Central memory CD8-positive, alpha-beta T cell (primary cell): Measurements from ENCODE around the gene GJD2.
A peak's percentile ranks its signal among the peaks of the same experiment; 100 is the strongest.

Experiments
- ATAC-seq: fragments of 150-1000 bp; cut with Tn5 transposase; replicated peaks from 2 replicates; pipeline ENCODE4 v1.10.0; 2022; ENCODE audit warnings: mild to moderate bottlenecking, moderate FRiP score, moderate number of reproducible peaks; ENCODE audit not compliant: poor library complexity, severe bottlenecking; ENCODE audit errors: extremely low read depth
- DNase-seq, 2 donors: peaks; one replicate each; pipeline ENCODE4 v3.0.0; 2021; ENCODE audit warnings: low spot score in 2 of 2
- H3K27ac Mint-ChIP-seq: one replicate; pipeline ENCODE4 v1.8.0; 2022; ENCODE audit warnings: low read depth, mild to moderate bottlenecking, moderate library complexity, mixed read lengths
- H3K27me3 Mint-ChIP-seq: one replicate; pipeline ENCODE4 v1.8.0; 2022; ENCODE audit warnings: mixed read lengths
- H3K36me3 Mint-ChIP-seq: one replicate; pipeline ENCODE4 v1.8.0; 2022; ENCODE audit warnings: mild to moderate bottlenecking, moderate library complexity, mixed read lengths; ENCODE audit not compliant: insufficient read depth
- H3K4me1 Mint-ChIP-seq: one replicate; pipeline ENCODE4 v1.8.0; 2022; ENCODE audit warnings: mixed read lengths
- H3K4me3 Mint-ChIP-seq: one replicate; pipeline ENCODE4 v1.8.0; 2022; ENCODE audit warnings: mild to moderate bottlenecking, moderate library complexity, mixed read lengths
- H3K9me3 Mint-ChIP-seq: one replicate; pipeline ENCODE4 v1.8.0; 2022; ENCODE audit warnings: mixed read lengths

The GJD2 gene

DNA sequence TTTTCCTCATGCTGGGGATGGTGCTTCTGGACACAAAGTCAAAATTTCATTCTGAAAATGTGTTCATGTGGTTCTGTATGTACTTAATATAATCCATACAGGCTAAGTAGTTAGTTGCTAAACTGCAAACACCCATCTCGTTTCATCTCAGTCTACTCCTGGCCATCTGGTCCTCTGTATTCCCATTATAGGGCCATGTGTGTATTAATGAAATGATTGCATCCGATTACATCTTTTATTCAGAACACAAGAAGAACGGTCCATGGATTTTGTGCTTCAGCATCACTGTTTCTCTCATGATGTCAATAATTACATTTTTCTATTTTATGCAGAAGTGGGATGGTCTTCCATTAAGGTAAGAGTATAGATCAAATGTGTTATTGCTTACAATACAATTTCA is 6.1 kb upstream of the GJD2 start:
- no peak for ATAC-seq
- Mint-ChIP-seq H3K27ac (no peak overlapping the region), H3K36me3 (no peaks in the 10 kb centered on the region), H3K27me3 (peaks cover 64% of the 10 kb centered on the region), H3K9me3 (no peaks in the 10 kb centered on the region), H3K4me1 (no peaks in the 10 kb centered on the region), H3K4me3 (no peak overlapping the region)
- no peak for DNase-seq

DNA sequence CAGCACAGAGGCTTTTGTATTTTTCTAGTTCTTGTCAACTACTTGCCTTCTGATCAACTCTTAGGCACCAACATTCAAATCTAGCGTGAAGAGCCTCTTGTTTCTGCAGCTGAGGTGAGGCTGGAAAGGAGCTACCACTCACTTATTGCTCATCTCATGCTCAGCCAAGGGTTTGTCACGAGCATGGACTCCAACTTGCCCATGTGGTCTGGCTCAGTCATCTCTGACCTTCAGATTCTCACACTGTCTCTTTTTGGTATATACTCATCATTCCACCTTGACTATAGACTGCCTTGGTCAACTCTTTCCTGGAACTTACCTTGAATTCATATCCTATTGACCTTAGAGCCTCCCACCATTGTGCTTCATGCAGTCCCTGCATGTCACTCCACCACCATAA is 5.2 kb upstream of the GJD2 start:
- H3K36me3 Mint-ChIP-seq = no peaks in the 10 kb centered on the region
- no peaks in the 10 kb centered on the region for H3K9me3 Mint-ChIP-seq
- no peak overlapping the region for H3K4me3 Mint-ChIP-seq
- DNase-seq (no peak), ATAC-seq (no peak)
- H3K27me3 Mint-ChIP-seq = peaks cover 74% of the 10 kb centered on the region
- H3K27ac Mint-ChIP-seq = no peak overlapping the region
- no peaks in the 10 kb centered on the region for H3K4me1 Mint-ChIP-seq

DNA sequence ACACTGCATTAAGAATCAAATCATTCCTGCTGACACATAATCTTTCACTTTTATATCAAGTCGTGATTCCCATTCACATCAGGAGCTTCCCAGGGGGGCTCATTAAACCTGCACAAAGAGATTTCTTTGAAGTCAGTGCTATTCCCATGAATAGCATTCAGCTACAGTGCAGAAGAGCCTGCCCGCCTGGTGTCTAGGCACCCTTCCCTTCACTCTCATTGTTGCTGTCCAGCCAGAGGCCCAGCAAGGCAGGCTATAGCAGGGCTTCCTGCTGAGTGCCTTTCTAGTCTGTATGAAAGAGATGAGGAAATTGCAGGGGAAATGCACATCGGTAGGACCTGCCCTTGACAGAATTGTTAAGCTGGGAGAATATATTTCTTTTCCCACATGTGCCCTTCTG is 4.5 kb upstream of the GJD2 start:
- DNase-seq (no peak), ATAC-seq (no peak)
- Mint-ChIP-seq H3K4me3 (no peak overlapping the region), H3K27ac (no peak overlapping the region), H3K9me3 (no peaks in the 10 kb centered on the region), H3K36me3 (no peaks in the 10 kb centered on the region), H3K27me3 (peaks cover 77% of the 10 kb centered on the region), H3K4me1 (no peaks in the 10 kb centered on the region)

DNA sequence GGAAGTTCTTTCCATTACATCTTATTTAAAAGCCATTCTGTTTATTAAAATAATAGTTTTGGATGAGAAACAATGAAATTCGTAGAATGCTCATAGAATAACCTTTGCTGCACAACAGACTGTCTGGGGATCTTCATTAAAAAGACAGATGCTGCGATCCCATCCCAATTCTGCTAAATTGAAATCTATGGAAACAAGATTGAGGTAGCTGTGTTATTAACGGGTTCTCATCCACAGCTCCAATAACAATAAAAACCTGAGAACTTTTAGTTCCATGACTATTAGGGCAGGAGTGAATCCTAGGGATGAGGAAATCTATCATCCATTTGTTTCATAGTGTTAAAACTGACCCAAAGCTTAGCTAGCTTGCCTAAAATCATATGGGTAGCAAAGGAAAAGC is 2.5 kb upstream of the GJD2 start:
- DNase-seq = no peak
- Mint-ChIP-seq H3K4me1 (peaks cover 5% of the 10 kb centered on the region), H3K27me3 (peaks cover 94% of the 10 kb centered on the region), H3K27ac (no peak overlapping the region), H3K9me3 (no peaks in the 10 kb centered on the region), H3K36me3 (no peaks in the 10 kb centered on the region), H3K4me3 (no peak overlapping the region)
- no peak for ATAC-seq

DNA sequence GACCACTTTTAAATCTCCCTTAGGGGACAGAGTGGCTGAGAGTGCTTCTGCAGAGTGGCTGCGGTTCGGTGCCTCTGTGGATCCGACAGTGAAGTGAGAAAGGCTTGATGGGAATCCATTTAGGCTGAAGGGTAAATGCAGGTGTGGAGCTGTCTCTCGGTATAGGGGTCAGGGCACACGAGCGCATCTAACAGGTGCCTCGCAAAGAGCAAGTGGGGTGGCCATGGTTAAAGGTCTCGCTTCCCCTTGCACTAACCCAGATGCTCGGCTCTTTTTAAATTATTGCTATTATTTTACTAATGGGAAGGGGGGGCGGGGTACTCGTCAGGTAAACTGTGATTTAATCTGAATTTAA is 598 bp upstream of the GJD2 start:
- Mint-ChIP-seq H3K36me3 (no peaks in the 10 kb centered on the region), H3K4me1 (peaks cover 5% of the 10 kb centered on the region), H3K27ac (no peak overlapping the region), H3K27me3 (peaks cover 91% of the 10 kb centered on the region), H3K4me3 (no peak overlapping the region), H3K9me3 (no peaks in the 10 kb centered on the region)
- DNase-seq (no peak), ATAC-seq (no peak)

DNA sequence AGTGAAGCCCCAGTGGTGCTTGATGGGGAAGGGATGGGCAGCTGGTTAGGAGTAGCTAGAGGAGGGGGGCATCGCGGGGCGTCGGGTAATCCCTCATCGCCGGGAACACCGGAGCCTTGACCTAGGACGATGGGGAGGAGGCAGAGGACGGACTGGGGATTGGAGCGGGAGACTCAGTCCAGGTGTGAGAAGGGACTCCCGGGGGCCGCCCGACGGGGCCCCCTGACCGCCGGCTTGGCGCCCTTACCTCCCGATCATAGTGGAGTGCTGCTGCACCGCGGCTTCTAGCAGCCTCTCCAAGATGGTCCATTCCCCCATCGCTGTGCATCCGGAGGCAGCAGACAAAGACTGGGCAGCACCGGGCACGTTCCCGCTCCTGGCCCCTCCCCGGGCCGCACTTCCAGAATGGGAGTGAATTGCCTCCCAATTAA is 612 bp downstream of the GJD2 start:
- H3K36me3 Mint-ChIP-seq = no peaks in the 10 kb centered on the region
- no peak overlapping the region for H3K27ac Mint-ChIP-seq
- DNase-seq (no peak), ATAC-seq (no peak)
- H3K4me3 Mint-ChIP-seq = peak overlapping the region; percentile 39
- H3K9me3 Mint-ChIP-seq = no peaks in the 10 kb centered on the region
- H3K4me1 Mint-ChIP-seq = peaks cover 5% of the 10 kb centered on the region
- H3K27me3 Mint-ChIP-seq = peaks cover 89% of the 10 kb centered on the region

DNA sequence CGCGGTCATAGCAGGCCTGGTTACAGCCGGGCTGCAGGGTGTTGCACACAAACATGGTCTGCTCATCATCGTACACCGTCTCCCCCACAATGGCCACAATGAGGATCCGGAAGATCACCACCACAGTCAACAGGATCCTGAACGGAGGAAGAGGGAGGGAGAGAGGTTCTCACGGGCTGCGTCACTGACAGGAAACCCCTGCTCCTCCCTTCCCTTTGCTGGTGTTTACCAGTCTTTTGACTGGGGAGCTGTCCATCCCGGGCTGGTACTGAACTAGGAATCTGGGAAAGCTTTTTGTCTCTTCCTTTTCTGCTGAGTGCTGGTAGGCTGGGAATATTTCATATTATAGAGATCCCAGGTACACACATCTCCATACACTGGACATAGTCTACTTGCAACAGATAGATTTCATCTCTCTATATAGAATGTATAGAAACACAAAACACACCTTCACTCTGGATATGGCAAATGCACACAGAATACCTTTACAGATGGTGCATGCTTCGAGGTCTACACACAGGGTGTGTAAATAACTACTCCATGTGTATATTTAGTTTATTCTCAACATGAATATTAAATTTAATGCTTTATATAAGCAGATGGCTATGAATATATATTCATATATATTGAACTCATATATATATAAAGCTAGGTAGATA is 1.4 kb downstream of the GJD2 start:
- ATAC-seq (no peak), DNase-seq (no peak)
- no peaks in the 10 kb centered on the region for H3K9me3 Mint-ChIP-seq
- peaks cover 89% of the 10 kb centered on the region for H3K27me3 Mint-ChIP-seq
- peaks cover 5% of the 10 kb centered on the region for H3K4me1 Mint-ChIP-seq
- H3K27ac Mint-ChIP-seq = no peak overlapping the region
- no peaks in the 10 kb centered on the region for H3K36me3 Mint-ChIP-seq
- no peak overlapping the region for H3K4me3 Mint-ChIP-seq

DNA sequence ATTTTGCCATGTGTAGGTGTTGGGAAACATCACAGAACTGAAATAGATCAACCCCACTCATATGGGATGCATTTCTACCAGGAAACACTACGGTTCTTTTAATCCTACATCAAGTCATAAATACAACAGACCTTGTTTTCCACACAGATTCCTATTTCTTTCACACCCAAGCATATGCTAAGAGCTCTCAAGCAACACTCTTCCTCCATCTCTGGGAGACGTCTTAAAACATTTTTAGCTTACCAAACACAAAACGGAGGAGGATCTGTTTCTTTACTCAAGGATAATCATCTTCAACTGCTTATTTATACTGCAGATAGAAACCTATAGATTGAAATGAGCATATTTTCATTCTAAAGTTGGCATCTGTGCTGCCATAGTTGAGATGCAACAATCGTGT is 5.1 kb downstream of the GJD2 start:
- no peak for ATAC-seq
- no peaks in the 10 kb centered on the region for H3K36me3 Mint-ChIP-seq
- H3K4me3 Mint-ChIP-seq = no peak overlapping the region
- peaks cover 4% of the 10 kb centered on the region for H3K9me3 Mint-ChIP-seq
- H3K27ac Mint-ChIP-seq = no peak overlapping the region
- peaks cover 81% of the 10 kb centered on the region for H3K27me3 Mint-ChIP-seq
- no peak for DNase-seq
- peaks cover 5% of the 10 kb centered on the region for H3K4me1 Mint-ChIP-seq

DNA sequence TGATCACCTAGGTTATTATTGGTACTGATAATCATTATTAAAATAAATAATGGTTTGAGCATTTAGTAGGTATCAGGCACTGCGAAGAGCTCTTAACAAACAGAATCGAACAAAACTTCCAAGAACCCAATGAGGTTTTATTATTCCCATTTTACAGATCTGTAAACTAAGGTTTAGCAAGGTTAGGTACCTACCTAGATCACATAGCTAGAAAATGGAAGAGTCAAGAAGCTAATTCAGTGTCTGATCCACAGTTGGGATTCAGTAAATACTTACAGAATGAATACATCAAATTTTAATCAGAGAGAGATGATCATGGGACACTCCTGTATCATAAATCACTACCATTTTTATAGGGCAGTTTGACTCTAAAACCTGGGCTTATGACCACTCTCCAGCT is 15.5 kb downstream of the GJD2 start:
- DNase-seq (no peak), ATAC-seq (no peak)
- Mint-ChIP-seq H3K9me3 (no peaks in the 10 kb centered on the region), H3K27me3 (peaks cover 56% of the 10 kb centered on the region), H3K27ac (no peak overlapping the region), H3K4me3 (no peak overlapping the region), H3K4me1 (no peaks in the 10 kb centered on the region), H3K36me3 (no peaks in the 10 kb centered on the region)

DNA sequence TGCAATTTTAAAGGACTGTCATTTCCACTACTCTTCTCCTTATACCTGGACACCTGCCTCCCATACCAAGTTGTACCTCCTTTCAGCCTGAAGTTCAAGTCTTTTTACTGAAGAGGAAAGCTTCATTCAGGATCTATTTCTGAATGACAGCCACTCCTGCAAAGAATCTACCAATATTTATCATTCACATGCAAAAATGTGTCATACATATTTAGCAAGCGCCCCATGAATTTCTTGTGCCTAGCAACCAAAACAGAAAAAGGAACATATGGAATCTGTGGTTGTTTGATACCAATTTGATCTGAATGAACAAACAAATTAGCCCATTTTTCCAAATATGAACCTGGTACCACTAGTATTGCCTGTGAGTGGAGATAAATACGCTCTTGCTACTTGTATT is 16.8 kb downstream of the GJD2 start:
- ATAC-seq = no peak
- DNase-seq = no peak
- H3K36me3 Mint-ChIP-seq = no peaks in the 10 kb centered on the region
- no peak overlapping the region for H3K27ac Mint-ChIP-seq
- no peaks in the 10 kb centered on the region for H3K4me1 Mint-ChIP-seq
- H3K4me3 Mint-ChIP-seq = no peak overlapping the region
- peaks cover 46% of the 10 kb centered on the region for H3K27me3 Mint-ChIP-seq
- no peaks in the 10 kb centered on the region for H3K9me3 Mint-ChIP-seq

DNA sequence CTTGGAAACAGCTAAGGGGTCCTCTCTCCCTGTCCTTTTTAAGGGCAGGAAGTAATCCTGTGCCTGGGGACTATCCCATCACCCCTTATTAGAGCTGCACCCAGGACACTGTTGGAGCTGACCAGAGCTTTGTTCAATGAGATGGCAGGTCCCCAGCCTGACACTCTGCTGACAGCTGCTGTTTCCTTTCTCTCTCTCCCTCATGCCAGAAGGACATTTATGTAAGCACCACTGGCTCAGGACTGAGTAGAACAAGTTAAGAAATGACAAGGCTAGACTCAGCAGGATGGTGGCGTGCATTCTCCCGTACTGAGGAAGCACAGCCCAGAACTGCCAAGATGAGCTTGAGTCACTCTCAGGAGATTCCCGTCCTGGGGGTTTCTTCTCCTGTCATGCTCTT is 17.3 kb downstream of the GJD2 start:
- ATAC-seq (no peak), DNase-seq (no peak)
- Mint-ChIP-seq H3K4me1 (no peaks in the 10 kb centered on the region), H3K27ac (no peak overlapping the region), H3K36me3 (no peaks in the 10 kb centered on the region), H3K4me3 (no peak overlapping the region), H3K27me3 (peaks cover 48% of the 10 kb centered on the region), H3K9me3 (no peaks in the 10 kb centered on the region)

DNA sequence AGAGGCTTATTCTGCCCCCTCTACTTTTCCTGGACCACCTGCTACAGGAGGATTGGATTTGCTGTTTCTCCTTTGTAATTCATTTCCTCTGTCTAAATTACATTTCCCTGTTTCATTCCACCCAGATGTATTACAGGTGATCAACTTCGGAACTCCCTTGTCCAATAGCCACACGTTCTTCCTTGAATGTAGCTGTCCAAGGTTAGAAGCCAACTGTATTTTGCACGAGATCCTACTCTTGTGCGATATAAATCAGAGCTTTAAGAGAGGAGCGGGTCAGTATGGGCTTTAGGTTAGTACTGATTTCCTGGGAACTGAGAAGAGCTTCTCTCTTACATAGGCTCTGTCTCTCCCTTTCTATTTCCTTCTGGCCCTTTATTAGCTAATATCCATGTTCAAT is 20.5 kb downstream of the GJD2 start:
- H3K9me3 Mint-ChIP-seq = no peaks in the 10 kb centered on the region
- H3K4me3 Mint-ChIP-seq = no peak overlapping the region
- DNase-seq = no peak
- no peaks in the 10 kb centered on the region for H3K4me1 Mint-ChIP-seq
- H3K27me3 Mint-ChIP-seq = peaks cover 51% of the 10 kb centered on the region
- no peak overlapping the region for H3K27ac Mint-ChIP-seq
- no peak for ATAC-seq
- no peaks in the 10 kb centered on the region for H3K36me3 Mint-ChIP-seq

DNA sequence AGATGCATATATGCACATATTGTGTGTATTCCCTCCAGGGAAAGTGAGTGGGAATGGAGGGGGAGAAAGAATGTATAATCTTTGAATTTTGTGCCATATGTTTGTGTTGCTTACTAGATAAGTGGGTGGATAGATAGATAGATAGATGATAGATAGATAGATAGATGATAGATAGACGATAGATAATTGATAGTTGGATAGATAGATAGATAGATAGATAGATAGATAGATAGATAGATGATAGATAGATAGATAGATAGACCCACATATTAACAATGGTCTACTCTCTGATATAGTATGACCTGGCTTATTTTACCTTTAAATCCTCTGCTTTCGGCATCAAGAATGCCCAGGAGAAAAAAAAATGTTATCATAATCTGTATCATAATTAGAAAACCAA is 21.2 kb downstream of the GJD2 start:
- DNase-seq (no peak), ATAC-seq (no peak)
- H3K27me3 Mint-ChIP-seq = peaks cover 51% of the 10 kb centered on the region

DNA sequence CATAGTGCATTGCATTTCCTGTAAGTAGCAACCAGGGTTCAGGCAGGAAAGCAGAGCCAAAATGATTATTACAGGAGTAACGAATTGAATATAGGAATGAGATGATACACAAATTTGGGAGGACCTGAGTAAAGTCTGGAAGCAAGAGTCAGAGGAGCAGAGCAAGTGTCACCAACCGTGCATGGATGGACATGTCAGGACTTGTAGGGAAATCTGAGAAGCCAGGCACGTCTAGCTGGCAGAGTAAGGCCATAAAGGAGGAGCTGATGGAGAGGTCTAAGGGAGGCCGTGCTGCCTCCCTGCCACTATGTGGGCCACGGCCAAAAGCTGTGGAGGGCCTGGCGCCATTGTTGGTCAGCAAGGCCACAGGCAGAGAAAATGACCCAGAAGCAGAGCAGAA is 22.4 kb downstream of the GJD2 start:
- Mint-ChIP-seq H3K27ac (no peak overlapping the region), H3K36me3 (no peaks in the 10 kb centered on the region), H3K4me3 (no peak overlapping the region), H3K4me1 (no peaks in the 10 kb centered on the region), H3K9me3 (no peaks in the 10 kb centered on the region), H3K27me3 (peaks cover 53% of the 10 kb centered on the region)
- DNase-seq (no peak), ATAC-seq (no peak)

More for the DNA sequence above, 21.2 kb downstream of the GJD2 start:
- H3K36me3 Mint-ChIP-seq = no peaks in the 10 kb centered on the region
- no peak overlapping the region for H3K27ac Mint-ChIP-seq
- no peaks in the 10 kb centered on the region for H3K9me3 Mint-ChIP-seq
- no peaks in the 10 kb centered on the region for H3K4me1 Mint-ChIP-seq
- no peak overlapping the region for H3K4me3 Mint-ChIP-seq
